SK-N-SH (cell line): ENCODE results near the gene PPP1R9A. TPM values are rescaled to one million over a fixed set of nuclear protein-coding genes. Genes with fewer than 3 reads are reported as not detected.

Experiments used
- CTCF ChIA-PET: fragments of 300-600, 350-600 bp; formaldehyde crosslinking; extraction: SDS; loops from one replicate; lab custom pipeline; 2021; lab: Yijun Ruan, JAX
- POLR2A ChIA-PET: fragments of 350-600 bp; sonication (Branson Sonifier 250); formaldehyde crosslinking; extraction: SDS; loops from one replicate; lab custom pipeline; 2020; ENCODE audit warnings: antibody characterized with exemption, inconsistent platforms; lab: Yijun Ruan, JAX
- DNase-seq: peaks from one replicate; pipeline ENCODE4 v3.0.0; 2012
- H2AFZ ChIP-seq: fragments of 200-600 bp; sonication (generic); 2 replicates; pipeline ENCODE4 v1.8.1; 2016; ENCODE audit warnings: antibody characterized with exemption, mild to moderate bottlenecking, low read depth
- H3F3A ChIP-seq: fragments of 200-600 bp; sonication (generic); replicated peaks from 2 replicates; pipeline ENCODE3; 2016; ENCODE audit warnings: antibody characterized with exemption, mild to moderate bottlenecking; ENCODE audit not compliant: insufficient read depth
- H3K27ac ChIP-seq, 2 experiments: fragments of 200-500 bp in 1 of 2; fragments of 200-600 bp in 1 of 2; sonication (Bioruptor generic) in 1 of 2; sonication (generic), shearing (Covaris generic) in 1 of 2; 2 replicates each; pipeline versions ENCODE4 v1.5.1 to v1.6.1; 2014 to 2016; ENCODE audit warnings: low read depth in 2 of 2, inconsistent platforms in 1 of 2, low read length in 1 of 2, mild to moderate bottlenecking in 1 of 2, mixed read lengths in 1 of 2
- H3K27me3 ChIP-seq: fragments of 200-600 bp; sonication (generic), shearing (Covaris generic); 2 replicates; pipeline ENCODE4 v1.6.1; 2016; ENCODE audit warnings: mixed run types; ENCODE audit not compliant: insufficient read depth
- H3K36me3 ChIP-seq, 2 experiments: fragments of 200-500 bp in 1 of 2; fragments of 200-600 bp in 1 of 2; sonication (Bioruptor generic) in 1 of 2; sonication (generic) in 1 of 2; replicated peaks in 1 of 2; 2 replicates each; pipeline versions ENCODE3 to v1.5.1; 2014 to 2016; ENCODE audit warnings: low read length in 1 of 2, mild to moderate bottlenecking in 1 of 2; ENCODE audit not compliant: insufficient read depth in 2 of 2, control insufficient read depth in 1 of 2
- H3K4me1 ChIP-seq, 2 experiments: fragments of 200-500 bp in 1 of 2; fragments of 200-600 bp in 1 of 2; sonication (Bioruptor generic) in 1 of 2; sonication (generic), shearing (Covaris generic) in 1 of 2; 2 replicates each; pipeline versions ENCODE4 v1.5.1 to v1.6.1; 2014 to 2016; ENCODE audit warnings: low read depth in 1 of 2, low read length in 1 of 2, mixed run types in 1 of 2; ENCODE audit not compliant: insufficient read depth in 2 of 2, control insufficient read depth in 1 of 2
- H3K4me2 ChIP-seq: fragments of 200-600 bp; sonication (generic), shearing (Covaris generic); 2 replicates; pipeline ENCODE4 v1.6.1; 2017; ENCODE audit warnings: mixed run types
- H3K4me3 ChIP-seq, 2 experiments: fragments of 200-500 bp in 1 of 2; fragments of 200-600 bp in 1 of 2; sonication (Bioruptor generic) in 1 of 2; sonication (generic), shearing (Covaris generic) in 1 of 2; 2 replicates each; pipeline versions ENCODE4 v1.5.1 to v1.8.1; 2014 to 2016; ENCODE audit warnings: low read depth in 2 of 2, inconsistent platforms in 1 of 2, low read length in 1 of 2, mild to moderate bottlenecking in 1 of 2, mixed read lengths in 1 of 2, moderate library complexity in 1 of 2
- H3K79me2 ChIP-seq: fragments of 200-600 bp; sonication (generic); 2 replicates; pipeline ENCODE4 v1.8.1; 2017; ENCODE audit warnings: mild to moderate bottlenecking; ENCODE audit not compliant: insufficient read depth
- H3K9ac ChIP-seq: fragments of 200-600 bp; sonication (generic); 2 replicates; pipeline ENCODE4 v1.6.1; 2017; ENCODE audit warnings: mixed run types
- H3K9me2 ChIP-seq: fragments of 200-600 bp; sonication (generic); 2 replicates; pipeline ENCODE4 v1.6.1; 2017; ENCODE audit warnings: mixed run types
- H3K9me3 ChIP-seq: fragments of 200-600 bp; sonication (generic); 2 replicates; pipeline ENCODE4 v1.6.1; 2017; ENCODE audit warnings: mixed run types, mild to moderate bottlenecking, moderate library complexity
- H4K20me1 ChIP-seq: fragments of 200-600 bp; sonication (generic); 2 replicates; pipeline ENCODE4 v1.6.1; 2017; ENCODE audit warnings: mild to moderate bottlenecking, mixed run types; ENCODE audit not compliant: insufficient read depth
- EP300 ChIP-seq, 2 experiments: IDR thresholded peaks; 2 replicates each; pipeline versions ENCODE4 v1.4.0 to v1.6.1; 2012; ENCODE audit warnings: borderline replicate concordance in 1 of 2, low read depth in 1 of 2, low read length in 1 of 2
- EZH2phosphoT487 ChIP-seq: fragments of 200-600 bp; sonication (generic); IDR thresholded peaks from 2 replicates; pipeline ENCODE4 v1.6.1; 2017; ENCODE audit warnings: low read depth, mixed run types, mild to moderate bottlenecking, antibody characterized with exemption, moderate library complexity, borderline replicate concordance
- FOSL2 ChIP-seq: IDR thresholded peaks from 2 replicates; pipeline ENCODE4 v1.4.0; 2012; ENCODE audit warnings: low read depth, mild to moderate bottlenecking, moderate library complexity, borderline replicate concordance
- FOXJ3 ChIP-seq: sonication (generic); formaldehyde crosslinking; IDR thresholded peaks from 2 replicates; pipeline ENCODE4 v1.5.1; 2020; ENCODE audit warnings: mild to moderate bottlenecking, missing genetic modification reagents
- FOXM1 ChIP-seq: IDR thresholded peaks from 2 replicates; pipeline ENCODE4 v1.4.0; 2012; ENCODE audit warnings: low read depth, mild to moderate bottlenecking
- GABPA ChIP-seq: IDR thresholded peaks from 2 replicates; pipeline ENCODE4 v1.4.0; 2012; ENCODE audit warnings: low read depth, mild to moderate bottlenecking
- GATA2 ChIP-seq: sonication (generic); formaldehyde crosslinking; IDR thresholded peaks from 2 replicates; pipeline ENCODE4 v1.5.0; 2020; ENCODE audit warnings: mild to moderate bottlenecking, missing genetic modification reagents
- JUND ChIP-seq: IDR thresholded peaks from 2 replicates; pipeline ENCODE4 v1.4.0; 2012
- MEF2A ChIP-seq: IDR thresholded peaks from 2 replicates; pipeline ENCODE4 v1.4.0; 2012; ENCODE audit warnings: low read depth, borderline replicate concordance
- MXI1 ChIP-seq: IDR thresholded peaks from 2 replicates; pipeline ENCODE4 v1.6.1; 2012; ENCODE audit warnings: mild to moderate bottlenecking, low read depth, low read length, improper control_type of control experiment
- NFIC ChIP-seq: IDR thresholded peaks from 2 replicates; pipeline ENCODE4 v1.4.0; 2012; ENCODE audit warnings: borderline replicate concordance
- RXRA ChIP-seq: IDR thresholded peaks from 2 replicates; pipeline ENCODE4 v1.4.0; 2012; ENCODE audit warnings: low read depth, mild to moderate bottlenecking, borderline replicate concordance
- SIN3A ChIP-seq: IDR thresholded peaks from 2 replicates; pipeline ENCODE4 v1.6.1; 2012; ENCODE audit warnings: low read depth, mild to moderate bottlenecking, low read length, moderate library complexity, borderline replicate concordance
- SMC3 ChIP-seq: IDR thresholded peaks from 2 replicates; pipeline ENCODE4 v1.6.1; 2012; ENCODE audit warnings: low read depth, low read length, improper control_type of control experiment
- TEAD4 ChIP-seq: IDR thresholded peaks from 2 replicates; pipeline ENCODE4 v1.4.0; 2012; ENCODE audit warnings: mild to moderate bottlenecking, borderline replicate concordance; ENCODE audit not compliant: insufficient read depth
- USF1 ChIP-seq: IDR thresholded peaks from 2 replicates; pipeline ENCODE4 v1.4.0; 2012; ENCODE audit warnings: low read depth, borderline replicate concordance
- WGBS: methylation state at CpG from one replicate; pipeline ENCODE4 v1.1.6; 2017; ENCODE audit warnings: low lambda C conversion rate; 5-methylcytosine and 5-hydroxymethylcytosine counted together
- polyA plus RNA-seq, 3 experiments: library from polyadenylated mRNA; depleted of rRNA; stranded (reverse); fragments of >200 nt; gene quantifications; 2 replicates each; pipeline ENCODE4 v1.2.3, GENCODE V29; 2012
- TF ChIP-seq, protein P1 (sequence below): IDR thresholded peaks from 2 replicates; pipeline ENCODE4; 2012
- TF ChIP-seq, protein P2 (sequence below): fragments of 200-600 bp; sonication (generic); IDR thresholded peaks from 2 replicates; pipeline ENCODE4 v1.6.1; 2017; ENCODE audit warnings: antibody characterized with exemption, mild to moderate bottlenecking, moderate library complexity

The PPP1R9A gene
- polyA plus RNA-seq, 1 of the 3 experiments (the other 2 are of a cell fraction): 0.30 TPM

- H3K36me3 ChIP-seq: no peaks in the 10 kb centered on the region
- CTCF ChIA-PET: interaction anchor here (1.8 kb wide), 1 partner anchor 13 kb away, joined by 6 read pairs; no protein-coding TSS in a partner anchor
- H3K4me1 ChIP-seq: no peaks in the 10 kb centered on the region; a peak in 2 of 4 replicates
- no peaks in the 10 kb centered on the region; the same call in 1 of the 2 replicates for H3K9me2 ChIP-seq
- TF ChIP-seq FOXJ3 (no peak), GATA2 (CRISPR knock-in tag) (no peak), MEF2A (no peak), JUND (no peak), SIN3A (no peak), FOXM1 (no peak), SMC3 (no peak), EZH2phosphoT487 (no peak), MXI1 (no peak), USF1 (no peak), NFIC (no peak), FOSL2 (no peak), RXRA (no peak), TEAD4 (no peak), GABPA (no peak), EP300 (IDR thresholded peaks at IDR 0.05; ENCODE audit: borderline replicate concordance in 1 of 2, low read depth in 1 of 2, low read length in 1 of 2) (no peak)
- TF ChIP-seq, protein P1, sequence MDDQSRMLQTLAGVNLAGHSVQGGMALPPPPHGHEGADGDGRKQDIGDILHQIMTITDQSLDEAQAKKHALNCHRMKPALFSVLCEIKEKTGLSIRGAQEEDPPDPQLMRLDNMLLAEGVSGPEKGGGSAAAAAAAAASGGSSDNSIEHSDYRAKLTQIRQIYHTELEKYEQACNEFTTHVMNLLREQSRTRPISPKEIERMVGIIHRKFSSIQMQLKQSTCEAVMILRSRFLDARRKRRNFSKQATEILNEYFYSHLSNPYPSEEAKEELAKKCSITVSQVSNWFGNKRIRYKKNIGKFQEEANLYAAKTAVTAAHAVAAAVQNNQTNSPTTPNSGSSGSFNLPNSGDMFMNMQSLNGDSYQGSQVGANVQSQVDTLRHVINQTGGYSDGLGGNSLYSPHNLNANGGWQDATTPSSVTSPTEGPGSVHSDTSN: no peak
- TF ChIP-seq, protein P2, sequence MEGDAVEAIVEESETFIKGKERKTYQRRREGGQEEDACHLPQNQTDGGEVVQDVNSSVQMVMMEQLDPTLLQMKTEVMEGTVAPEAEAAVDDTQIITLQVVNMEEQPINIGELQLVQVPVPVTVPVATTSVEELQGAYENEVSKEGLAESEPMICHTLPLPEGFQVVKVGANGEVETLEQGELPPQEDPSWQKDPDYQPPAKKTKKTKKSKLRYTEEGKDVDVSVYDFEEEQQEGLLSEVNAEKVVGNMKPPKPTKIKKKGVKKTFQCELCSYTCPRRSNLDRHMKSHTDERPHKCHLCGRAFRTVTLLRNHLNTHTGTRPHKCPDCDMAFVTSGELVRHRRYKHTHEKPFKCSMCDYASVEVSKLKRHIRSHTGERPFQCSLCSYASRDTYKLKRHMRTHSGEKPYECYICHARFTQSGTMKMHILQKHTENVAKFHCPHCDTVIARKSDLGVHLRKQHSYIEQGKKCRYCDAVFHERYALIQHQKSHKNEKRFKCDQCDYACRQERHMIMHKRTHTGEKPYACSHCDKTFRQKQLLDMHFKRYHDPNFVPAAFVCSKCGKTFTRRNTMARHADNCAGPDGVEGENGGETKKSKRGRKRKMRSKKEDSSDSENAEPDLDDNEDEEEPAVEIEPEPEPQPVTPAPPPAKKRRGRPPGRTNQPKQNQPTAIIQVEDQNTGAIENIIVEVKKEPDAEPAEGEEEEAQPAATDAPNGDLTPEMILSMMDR: no peak
- no peak for DNase-seq
- no peak overlapping the region for H3K9ac ChIP-seq
- no peaks in the 10 kb centered on the region for H3K27me3 ChIP-seq
- H3K27ac ChIP-seq: no peak overlapping the region
- no peaks in the 10 kb centered on the region for H3F3A ChIP-seq
- no peaks in the 10 kb centered on the region for H3K79me2 ChIP-seq
- no peaks in the 10 kb centered on the region for H4K20me1 ChIP-seq
- H3K9me3 ChIP-seq: 0 out of 2 replicates have a peak, but pooled peaks cover 3% of the 10 kb centered on the region
- no peak overlapping the region for H3K4me2 ChIP-seq
- WGBS: 31% methylated on average over 1 of the region's 1 CpG
- POLR2A ChIA-PET: no interaction called here
- no peak overlapping the region for H2AFZ ChIP-seq
- no peak overlapping the region for H3K4me3 ChIP-seq
Observed at GRCh38 chr7:95240921-95241320, 333.5 kb downstream of the PPP1R9A start.
